Measurements from ENCODE around the gene ZNF638.

Gene ZNF638

GRCh38 chr2:71452565-71452964, 121.0 kb downstream of the ZNF638 start:
- in situ Hi-C loops (cut with MboI; ENCODE audit: low pct_unique_long_range_greater_than_20kb, low sequenced_read_pairs): no loop called here
- peak; percentile 74 for DNase-seq

GRCh38 chr2:71453404-71454220, 122.0 kb downstream of the ZNF638 start, which contains the start of gene DYSF:
Gene DYSF (plus strand): TSS chr2:71453561.
- DNase-seq: no peak
- in situ Hi-C loops (cut with MboI; ENCODE audit: low pct_unique_long_range_greater_than_20kb, low sequenced_read_pairs): no loop called here

GRCh38 chr2:71454221-71455010, 122.8 kb downstream of the ZNF638 start:
- in situ Hi-C loops (cut with MboI; ENCODE audit: low pct_unique_long_range_greater_than_20kb, low sequenced_read_pairs): no loop called here
- no peak for DNase-seq

- in situ Hi-C loops (cut with MboI; ENCODE audit: low pct_unique_long_range_greater_than_20kb, low sequenced_read_pairs): no loop called here
- no peak for DNase-seq
These were observed 123.6 kb downstream of the ZNF638 start for GRCh38 chr2:71455011-71455740.

- in situ Hi-C loops (cut with MboI; ENCODE audit: low pct_unique_long_range_greater_than_20kb, low sequenced_read_pairs): no loop called here
- peak; percentile 86 for DNase-seq
These were observed 124.4 kb downstream of the ZNF638 start for GRCh38 chr2:71455741-71456569.

- no peak for DNase-seq
- in situ Hi-C loops (cut with MboI; ENCODE audit: low pct_unique_long_range_greater_than_20kb, low sequenced_read_pairs): no loop called here
These were observed 125.0 kb downstream of the ZNF638 start for GRCh38 chr2:71456617-71457016.

- no peak for DNase-seq
- in situ Hi-C loops (cut with MboI; ENCODE audit: low pct_unique_long_range_greater_than_20kb, low sequenced_read_pairs): no loop called here
These were observed 125.7 kb downstream of the ZNF638 start for GRCh38 chr2:71457123-71457915.

GRCh38 chr2:71457923-71458322, 126.3 kb downstream of the ZNF638 start:
- DNase-seq: no peak
- in situ Hi-C loops (cut with MboI; ENCODE audit: low pct_unique_long_range_greater_than_20kb, low sequenced_read_pairs): no loop called here

- DNase-seq: no peak
- in situ Hi-C loops (cut with MboI; ENCODE audit: low pct_unique_long_range_greater_than_20kb, low sequenced_read_pairs): no loop called here
These were observed 127.0 kb downstream of the ZNF638 start for GRCh38 chr2:71458413-71459083.

GRCh38 chr2:71459084-71459431, 127.5 kb downstream of the ZNF638 start:
- no peak for DNase-seq
- in situ Hi-C loops (cut with MboI; ENCODE audit: low pct_unique_long_range_greater_than_20kb, low sequenced_read_pairs): no loop called here

- in situ Hi-C loops (cut with MboI; ENCODE audit: low pct_unique_long_range_greater_than_20kb, low sequenced_read_pairs): no loop called here
- DNase-seq: no peak
These were observed 128.5 kb downstream of the ZNF638 start for GRCh38 chr2:71460056-71460455.

GRCh38 chr2:71460595-71461303, 129.2 kb downstream of the ZNF638 start:
- in situ Hi-C loops (cut with MboI; ENCODE audit: low pct_unique_long_range_greater_than_20kb, low sequenced_read_pairs): no loop called here
- DNase-seq: peak; percentile 61

GRCh38 chr2:71461304-71461671, 129.7 kb downstream of the ZNF638 start:
- no peak for DNase-seq
- in situ Hi-C loops (cut with MboI; ENCODE audit: low pct_unique_long_range_greater_than_20kb, low sequenced_read_pairs): no loop called here

GRCh38 chr2:71462056-71462605, 130.5 kb downstream of the ZNF638 start:
- in situ Hi-C loops (cut with MboI; ENCODE audit: low pct_unique_long_range_greater_than_20kb, low sequenced_read_pairs): no loop called here
- no peak for DNase-seq

GRCh38 chr2:71462641-71463341, 131.2 kb downstream of the ZNF638 start:
- DNase-seq: no peak
- in situ Hi-C loops (cut with MboI; ENCODE audit: low pct_unique_long_range_greater_than_20kb, low sequenced_read_pairs): no loop called here

- in situ Hi-C loops (cut with MboI; ENCODE audit: low pct_unique_long_range_greater_than_20kb, low sequenced_read_pairs): no loop called here
- DNase-seq: no peak
These were observed 131.7 kb downstream of the ZNF638 start for GRCh38 chr2:71463342-71463654.

GRCh38 chr2:71464389-71464788, 132.8 kb downstream of the ZNF638 start:
- DNase-seq: no peak

More at GRCh38 chr2:71464389-71464788, 132.8 kb downstream of the ZNF638 start:
- in situ Hi-C loops (cut with MboI; ENCODE audit: low pct_unique_long_range_greater_than_20kb, low sequenced_read_pairs): no loop called here
